GM23338 (cell line): ENCODE results near the gene TMPRSS13. TPM values are rescaled to one million over a fixed set of nuclear protein-coding genes. Genes with fewer than 3 reads are reported as not detected.

ENCODE experiments used
- ATAC-seq: fragments of 200-7000 bp; cut with Tn5 transposase; 3 replicates; pipeline ENCODE4 v1.9.1; 2020
- DNase-seq: peaks from one replicate; pipeline ENCODE4 v3.0.0-alpha.2; 2015; ENCODE audit warnings: low spot score
- H2AFZ ChIP-seq: fragments of 200-600 bp; sonication (generic); 2 replicates; pipeline ENCODE4 v1.8.0; 2016; ENCODE audit warnings: antibody characterized with exemption, mild to moderate bottlenecking, moderate library complexity
- H3F3A ChIP-seq: fragments of 200-600 bp; sonication (generic); replicated peaks from 2 replicates; pipeline ENCODE4 v1.8.0; 2017; ENCODE audit warnings: antibody characterized with exemption, mixed run types, low read depth
- H3K27ac ChIP-seq: fragments of 200-600 bp; sonication (generic); 2 replicates; pipeline ENCODE4 v1.6.1; 2016; ENCODE audit warnings: low read depth
- H3K27me3 ChIP-seq: fragments of 200-600 bp; sonication (generic); 2 replicates; pipeline ENCODE4 v1.8.0; 2016; ENCODE audit warnings: mild to moderate bottlenecking, mixed run types, moderate library complexity; ENCODE audit not compliant: insufficient read depth
- H3K36me3 ChIP-seq: fragments of 200-600 bp; sonication (generic); 2 replicates; pipeline ENCODE4 v1.8.0; 2016; ENCODE audit warnings: mild to moderate bottlenecking; ENCODE audit not compliant: insufficient read depth
- H3K4me1 ChIP-seq: fragments of 200-600 bp; sonication (generic); 2 replicates; pipeline ENCODE4 v1.8.0; 2016; ENCODE audit warnings: mild to moderate bottlenecking, moderate library complexity; ENCODE audit not compliant: insufficient read depth
- H3K4me2 ChIP-seq: fragments of 200-600 bp; sonication (generic); 2 replicates; pipeline ENCODE4 v1.7.1; 2017; ENCODE audit warnings: mixed run types
- H3K4me3 ChIP-seq: fragments of 200-600 bp; sonication (generic); 2 replicates; pipeline ENCODE4 v1.6.1; 2016; ENCODE audit warnings: mixed run types
- H3K79me2 ChIP-seq: fragments of 200-600 bp; sonication (generic); replicated peaks from 2 replicates; pipeline ENCODE4 v1.8.0; 2017; ENCODE audit warnings: mild to moderate bottlenecking; ENCODE audit not compliant: insufficient read depth
- H3K9me2 ChIP-seq: fragments of 200-600 bp; sonication (generic); 2 replicates; pipeline ENCODE4 v1.8.0; 2017; ENCODE audit not compliant: insufficient read depth
- H4K20me1 ChIP-seq: fragments of 200-600 bp; sonication (generic); replicated peaks from 2 replicates; pipeline ENCODE4 v1.8.0; 2017; ENCODE audit warnings: mild to moderate bottlenecking; ENCODE audit not compliant: insufficient read depth
- H3K27ac Mint-ChIP-seq: 2 replicates; pipeline ENCODE4 v1.8.0; 2020; ENCODE audit warnings: inconsistent platforms, mild to moderate bottlenecking, moderate library complexity, mixed read lengths
- H3K27me3 Mint-ChIP-seq: 3 replicates; pipeline ENCODE4 v1.8.0; 2022; ENCODE audit warnings: low read depth, mild to moderate bottlenecking, moderate library complexity, mixed read lengths, inconsistent platforms; ENCODE audit not compliant: insufficient read depth, poor library complexity
- H3K36me3 Mint-ChIP-seq: 3 replicates; pipeline ENCODE4 v1.8.0; 2021; ENCODE audit warnings: low read depth, mild to moderate bottlenecking, inconsistent platforms, moderate library complexity, mixed read lengths
- H3K4me1 Mint-ChIP-seq: 3 replicates; pipeline ENCODE4 v1.8.0; 2020; ENCODE audit warnings: mild to moderate bottlenecking, inconsistent platforms, mixed read lengths
- H3K4me3 Mint-ChIP-seq: 3 replicates; pipeline ENCODE4 v1.8.0; 2021; ENCODE audit warnings: moderate library complexity, mild to moderate bottlenecking, inconsistent platforms, mixed read lengths
- H3K9me3 Mint-ChIP-seq: 3 replicates; pipeline ENCODE4 v1.8.0; 2020; ENCODE audit warnings: moderate library complexity, mild to moderate bottlenecking, inconsistent platforms, mixed read lengths
- CREB1 ChIP-seq: fragments of 250-450 bp; sonication (Bioruptor Pico); IDR thresholded peaks from 2 replicates; pipeline ENCODE4 v1.5.0; 2020; ENCODE audit warnings: low read depth, mild to moderate bottlenecking, moderate library complexity
- CTCF ChIP-seq, 2 experiments: fragments of 200-600 bp in 1 of 2; sonication (generic) in 1 of 2; conservative IDR thresholded peaks; 2 replicates each; pipeline versions ENCODE4 v1.5.1 to v1.6.1; 2016 to 2017; ENCODE audit warnings: antibody characterized with exemption in 2 of 2, low read depth in 2 of 2, mild to moderate bottlenecking in 2 of 2, moderate library complexity in 1 of 2
- ETS1 ChIP-seq: IDR thresholded peaks from 2 replicates; pipeline ENCODE4 v1.6.1; 2016; ENCODE audit warnings: antibody characterized with exemption
- EZH2phosphoT487 ChIP-seq: fragments of 200-600 bp; sonication (generic); IDR thresholded peaks from one replicate; pipeline ENCODE4 v1.8.1; 2018; ENCODE audit warnings: antibody characterized with exemption; ENCODE audit not compliant: unreplicated experiment
- JUNB ChIP-seq: IDR thresholded peaks from one replicate; pipeline ENCODE4 v1.6.1; 2016; ENCODE audit warnings: antibody characterized with exemption; ENCODE audit not compliant: unreplicated experiment
- POLR2AphosphoS5 ChIP-seq: IDR thresholded peaks from 2 replicates; pipeline ENCODE4 v1.6.1; 2016; ENCODE audit warnings: antibody characterized with exemption, low read depth
- REST ChIP-seq: IDR thresholded peaks from one replicate; pipeline ENCODE4 v1.6.1; 2018; ENCODE audit warnings: antibody characterized with exemption; ENCODE audit not compliant: unreplicated experiment
- STAT1 ChIP-seq: IDR thresholded peaks from one replicate; pipeline ENCODE4 v1.6.1; 2016; ENCODE audit warnings: antibody characterized with exemption; ENCODE audit not compliant: unreplicated experiment
- ZNF114 ChIP-seq: fragments of 250-450 bp; sonication (Bioruptor Pico); IDR thresholded peaks from 2 replicates; pipeline ENCODE4 v1.5.0; 2020; ENCODE audit warnings: mild to moderate bottlenecking, moderate library complexity
- ZNF331 ChIP-seq: fragments of 250-450 bp; sonication (Bioruptor Pico); IDR thresholded peaks from 2 replicates; pipeline ENCODE4 v1.5.0; 2020; ENCODE audit warnings: low read depth, mild to moderate bottlenecking, moderate library complexity
- ZNF462 ChIP-seq: fragments of 250-450 bp; sonication (Bioruptor Pico); IDR thresholded peaks from 2 replicates; pipeline ENCODE4 v1.5.0; 2020; ENCODE audit warnings: mild to moderate bottlenecking, moderate library complexity
- polyA plus RNA-seq: library from polyadenylated mRNA; unstranded; fragments of >200 nt; fragmentation: Nextera tagmentation; extraction: Ambion mirVana; gene quantifications from 2 replicates; pipeline ENCODE4 v1.2.1, GENCODE V29; 2016
- total RNA-seq: library from RNA; depleted of rRNA; stranded (reverse); fragments of >200 nt; shearing (Covaris generic); gene quantifications from 2 replicates; pipeline ENCODE4 v1.2.3, GENCODE V29; 2014

The TMPRSS13 gene
- total and polyA plus RNA-seq, 2 experiments from 2014 or later: 0.31 TPM; not detected in 1

GRCh38 chr11:117921456-117921855, 7.7 kb downstream of the TMPRSS13 start:
- no peak overlapping the region for H3K4me2 ChIP-seq
- H3K4me1 ChIP-seq: no peaks in the 10 kb centered on the region

GRCh38 chr11:117919781-117920221, 9.4 kb downstream of the TMPRSS13 start:
- Histone ChIP-seq H2AFZ (no peak overlapping the region), H3K27ac (no peak overlapping the region), H3K36me3 (no peaks in the 10 kb centered on the region), H3F3A (no peaks in the 10 kb centered on the region), H3K4me1 (no peaks in the 10 kb centered on the region), H4K20me1 (no peaks in the 10 kb centered on the region), H3K27me3 (no peaks in the 10 kb centered on the region), H3K4me3 (no peak overlapping the region), H3K9me2 (no peaks in the 10 kb centered on the region), H3K4me2 (no peak overlapping the region), H3K79me2 (no peaks in the 10 kb centered on the region)
- no peak for DNase-seq
- Mint-ChIP-seq H3K27ac (no peak overlapping the region), H3K36me3 (no peaks in the 10 kb centered on the region), H3K4me1 (peaks cover 6% of the 10 kb centered on the region), H3K27me3 (peaks cover 10% of the 10 kb centered on the region), H3K4me3 (no peak overlapping the region), H3K9me3 (no peaks in the 10 kb centered on the region)
- no peak for ATAC-seq
- no peak for TF ChIP-seq REST
- TF ChIP-seq JUNB: no peak
- TF ChIP-seq CREB1 (CRISPR knock-in tag): no peak
- no peak for TF ChIP-seq ZNF331 (CRISPR knock-in tag)
- TF ChIP-seq ETS1: no peak
- no peak for TF ChIP-seq ZNF462 (CRISPR knock-in tag)
- TF ChIP-seq CTCF (conservative IDR thresholded peaks at IDR 0.05; ENCODE audit: low read depth in 2 of 2): no peak
- TF ChIP-seq STAT1: no peak
- no peak for TF ChIP-seq ZNF114

More at GRCh38 chr11:117921456-117921855, 7.7 kb downstream of the TMPRSS13 start:
- Histone ChIP-seq H3K9me2 (no peaks in the 10 kb centered on the region), H4K20me1 (no peaks in the 10 kb centered on the region), H3K27ac (no peak overlapping the region), H3F3A (no peaks in the 10 kb centered on the region), H3K4me3 (no peak overlapping the region), H3K79me2 (no peaks in the 10 kb centered on the region), H3K27me3 (no peaks in the 10 kb centered on the region), H2AFZ (no peak overlapping the region), H3K36me3 (no peaks in the 10 kb centered on the region)
- Mint-ChIP-seq H3K4me1 (no peaks in the 10 kb centered on the region), H3K9me3 (no peaks in the 10 kb centered on the region), H3K27me3 (peaks cover 6% of the 10 kb centered on the region), H3K4me3 (no peak overlapping the region), H3K36me3 (no peaks in the 10 kb centered on the region), H3K27ac (peak overlapping the region; percentile 40; the same call in 1 of the 2 replicates)
- ATAC-seq (no peak), DNase-seq (no peak)
- TF ChIP-seq CREB1 (CRISPR knock-in tag): no peak
- no peak for TF ChIP-seq POLR2AphosphoS5
- TF ChIP-seq EZH2phosphoT487: no peak
